Measurements from ENCODE around the gene ZNF385B.

GRCh38 chr2:179487010-179487731, 374.2 kb downstream of the ZNF385B start:
- TF ChIP-seq CTCF (IDR thresholded peaks at IDR 0.05) (no peak), POLR2A (IDR thresholded peaks at IDR 0.05) (no peak)
